Loucy (cell line): ENCODE data around the gene LHPP.

ENCODE experiments used
- EZH2phosphoT487 ChIP-seq: fragments of 200-600 bp; IDR thresholded peaks from 2 replicates; pipeline ENCODE4 v1.6.1; 2018; ENCODE audit warnings: antibody characterized with exemption, mild to moderate bottlenecking, moderate library complexity, borderline replicate concordance
- TF ChIP-seq, protein P1 (sequence below): fragments of 200-600 bp; sonication (generic); conservative IDR thresholded peaks from 2 replicates; pipeline ENCODE4 v1.5.1; 2014; ENCODE audit warnings: mild to moderate bottlenecking, antibody characterized with exemption, low read length

DNA sequence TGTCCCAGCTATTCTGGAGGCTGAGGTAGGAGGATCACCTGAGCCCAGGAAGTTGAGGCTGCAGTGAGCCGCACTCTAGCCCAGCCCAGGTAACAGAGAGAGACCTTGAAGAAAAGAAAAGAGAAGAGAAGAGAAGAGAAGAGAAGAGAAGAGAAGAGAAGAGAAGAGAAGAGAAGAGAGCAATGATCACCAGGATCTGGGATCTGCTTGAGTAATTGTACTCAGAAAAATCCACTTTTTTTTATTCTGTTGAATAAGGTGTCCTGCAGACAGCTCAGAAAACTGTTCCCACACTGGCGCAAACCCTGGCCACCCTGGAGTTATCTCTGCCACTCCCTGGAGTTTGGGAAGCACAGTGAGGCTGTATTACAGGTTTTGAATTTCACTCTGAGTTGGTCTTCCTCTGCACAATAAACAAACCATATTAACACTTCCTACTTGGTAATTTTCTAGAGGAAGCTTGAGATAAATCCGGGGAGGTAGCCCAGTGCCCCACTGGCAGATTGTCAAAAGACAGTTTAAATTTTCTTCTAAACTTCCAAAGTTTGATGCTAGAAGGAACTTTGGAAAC, 33.3 kb upstream of the LHPP start:
- TF ChIP-seq, protein P1, sequence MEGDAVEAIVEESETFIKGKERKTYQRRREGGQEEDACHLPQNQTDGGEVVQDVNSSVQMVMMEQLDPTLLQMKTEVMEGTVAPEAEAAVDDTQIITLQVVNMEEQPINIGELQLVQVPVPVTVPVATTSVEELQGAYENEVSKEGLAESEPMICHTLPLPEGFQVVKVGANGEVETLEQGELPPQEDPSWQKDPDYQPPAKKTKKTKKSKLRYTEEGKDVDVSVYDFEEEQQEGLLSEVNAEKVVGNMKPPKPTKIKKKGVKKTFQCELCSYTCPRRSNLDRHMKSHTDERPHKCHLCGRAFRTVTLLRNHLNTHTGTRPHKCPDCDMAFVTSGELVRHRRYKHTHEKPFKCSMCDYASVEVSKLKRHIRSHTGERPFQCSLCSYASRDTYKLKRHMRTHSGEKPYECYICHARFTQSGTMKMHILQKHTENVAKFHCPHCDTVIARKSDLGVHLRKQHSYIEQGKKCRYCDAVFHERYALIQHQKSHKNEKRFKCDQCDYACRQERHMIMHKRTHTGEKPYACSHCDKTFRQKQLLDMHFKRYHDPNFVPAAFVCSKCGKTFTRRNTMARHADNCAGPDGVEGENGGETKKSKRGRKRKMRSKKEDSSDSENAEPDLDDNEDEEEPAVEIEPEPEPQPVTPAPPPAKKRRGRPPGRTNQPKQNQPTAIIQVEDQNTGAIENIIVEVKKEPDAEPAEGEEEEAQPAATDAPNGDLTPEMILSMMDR, result no peak
- TF ChIP-seq EZH2phosphoT487, result no peak
